Fibroblast of upper back skin (primary cell): Measurements from ENCODE around the gene SUGP2.

ENCODE experiments used
- DNase-seq: peaks from one replicate; pipeline ENCODE4 v3.0.0-alpha.2; 2013

SUGP2 gene

DNA sequence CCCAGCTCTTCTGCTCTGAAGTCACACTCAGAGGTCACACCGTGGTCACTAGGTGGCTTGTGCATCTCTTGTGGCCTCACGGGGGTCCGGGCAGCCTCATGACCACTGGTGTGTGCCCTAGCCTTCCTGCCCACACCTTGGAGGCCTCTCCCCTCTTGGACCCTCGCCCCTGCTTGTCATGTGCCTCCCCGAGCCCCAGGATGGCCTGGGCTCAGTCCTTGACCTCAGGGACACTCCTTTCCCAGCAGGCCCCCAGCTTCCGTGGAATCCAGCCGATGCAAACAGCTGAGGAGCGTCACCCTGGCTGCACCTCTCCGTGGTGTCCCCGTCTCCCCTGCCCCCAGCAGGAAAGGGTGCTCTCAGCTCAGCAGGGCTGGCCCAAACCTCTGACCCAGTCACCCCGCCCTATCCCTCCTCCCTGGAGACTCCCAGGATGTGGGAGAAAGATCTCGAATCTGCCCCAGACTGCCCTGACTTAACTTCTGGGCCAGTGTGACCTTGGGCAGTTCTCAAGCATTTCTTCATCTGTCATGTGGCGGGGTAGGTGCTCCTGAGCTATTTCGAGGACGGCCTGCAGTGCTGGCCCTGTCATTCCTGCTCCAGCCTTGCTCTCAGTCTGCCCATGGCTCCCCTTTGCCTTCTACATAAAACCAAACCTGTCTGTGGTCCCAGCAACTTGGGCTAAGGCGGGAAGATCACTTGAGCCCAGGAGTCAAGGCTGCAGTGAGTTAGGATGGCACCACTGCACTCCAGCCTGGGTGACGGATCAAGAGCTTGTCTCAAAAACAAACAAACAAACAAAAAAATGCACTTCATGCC lies 25.9 kb upstream of the SUGP2 start:
- no peak for DNase-seq

DNA sequence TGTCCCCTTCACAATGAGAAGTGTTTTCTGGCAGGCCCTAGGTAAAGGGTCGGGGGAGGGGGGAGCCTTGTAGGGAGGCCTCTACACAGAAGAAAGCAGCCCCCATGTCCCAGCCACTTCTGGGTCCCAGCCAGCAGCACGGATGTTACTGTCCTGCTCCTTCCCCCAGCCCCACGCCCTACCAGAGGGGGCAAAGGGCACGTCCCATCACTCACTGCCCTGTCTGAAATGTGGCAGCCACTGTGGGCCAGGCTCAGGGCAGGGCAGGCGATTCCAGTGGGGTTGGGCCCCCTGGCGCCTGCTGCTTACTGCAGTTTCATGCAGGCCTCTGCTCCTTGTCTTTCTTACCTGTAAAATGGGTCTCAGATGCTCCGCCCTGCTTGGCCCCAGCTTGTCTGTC lies 24.4 kb upstream of the SUGP2 start:
- no peak for DNase-seq

DNA sequence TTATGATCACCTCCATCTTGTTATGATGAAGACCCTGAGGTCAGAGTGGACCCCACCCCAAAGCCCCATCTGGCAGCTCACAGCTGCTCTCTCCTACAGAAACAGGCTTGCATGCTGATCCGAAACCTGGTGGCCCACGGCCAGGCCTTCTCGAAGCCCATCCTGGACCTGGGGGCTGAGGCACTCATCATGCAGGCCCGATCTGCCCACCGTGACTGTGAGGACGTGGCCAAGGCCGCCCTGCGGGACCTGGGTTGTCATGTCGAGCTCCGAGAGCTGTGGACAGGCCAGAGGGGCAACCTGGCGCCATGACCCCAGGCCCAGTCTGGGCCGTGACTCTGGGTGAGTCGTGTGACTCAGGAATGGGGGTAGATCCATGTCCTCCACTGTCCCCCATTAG lies 24.0 kb upstream of the SUGP2 start:
- DNase-seq: no peak

DNA sequence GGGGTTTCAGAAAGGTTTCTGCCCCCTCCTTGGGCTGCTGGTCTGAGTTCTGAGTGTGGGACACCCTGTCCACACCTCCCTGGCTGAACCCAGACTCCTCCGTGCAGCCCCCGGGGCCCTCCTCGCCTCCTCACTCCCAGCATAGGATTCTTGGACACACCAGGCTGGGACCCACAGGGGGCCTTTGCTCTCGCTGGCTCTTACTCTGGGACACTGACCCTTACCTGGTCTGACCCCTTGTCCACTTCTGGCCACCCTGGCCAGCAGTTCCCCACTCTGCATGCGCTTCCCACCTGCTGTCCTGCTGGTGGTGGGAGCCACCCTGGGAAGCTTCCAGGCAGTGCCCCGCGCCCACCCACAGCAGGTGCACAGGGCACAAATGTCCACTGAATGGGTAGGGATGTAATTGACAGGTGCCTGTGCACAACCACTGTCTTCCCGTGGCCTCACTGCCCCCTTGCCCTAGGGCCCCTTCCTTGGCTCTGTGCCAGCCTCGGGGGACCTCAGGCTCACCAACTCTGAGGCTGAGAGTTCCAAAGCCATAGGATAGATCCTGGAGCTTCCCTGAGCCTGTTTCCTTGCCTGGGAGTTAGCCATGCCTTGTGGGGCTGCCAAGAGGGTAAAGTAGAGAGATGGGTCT lies 23.4 kb upstream of the SUGP2 start:
- no peak for DNase-seq

DNA sequence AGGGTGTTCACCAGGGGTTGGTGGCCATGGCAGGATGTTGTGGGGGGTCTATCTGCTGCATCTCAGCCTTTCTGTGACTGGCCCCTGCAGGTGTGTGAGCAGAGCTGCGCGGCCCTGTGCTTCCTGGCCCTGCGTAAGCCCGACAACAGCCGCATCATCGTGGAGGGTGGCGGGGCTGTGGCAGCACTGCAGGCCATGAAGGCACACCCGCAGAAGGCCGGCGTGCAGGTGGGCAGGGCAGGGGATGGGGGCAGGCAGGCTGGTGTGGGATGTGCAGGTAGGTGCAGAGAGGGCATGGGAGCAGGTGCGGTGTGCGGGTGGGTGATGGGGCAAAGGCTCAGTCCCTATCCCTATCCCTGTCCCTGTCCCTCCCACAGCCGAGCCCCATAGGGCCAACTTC lies 22.4 kb upstream of the SUGP2 start:
- no peak for DNase-seq

DNA sequence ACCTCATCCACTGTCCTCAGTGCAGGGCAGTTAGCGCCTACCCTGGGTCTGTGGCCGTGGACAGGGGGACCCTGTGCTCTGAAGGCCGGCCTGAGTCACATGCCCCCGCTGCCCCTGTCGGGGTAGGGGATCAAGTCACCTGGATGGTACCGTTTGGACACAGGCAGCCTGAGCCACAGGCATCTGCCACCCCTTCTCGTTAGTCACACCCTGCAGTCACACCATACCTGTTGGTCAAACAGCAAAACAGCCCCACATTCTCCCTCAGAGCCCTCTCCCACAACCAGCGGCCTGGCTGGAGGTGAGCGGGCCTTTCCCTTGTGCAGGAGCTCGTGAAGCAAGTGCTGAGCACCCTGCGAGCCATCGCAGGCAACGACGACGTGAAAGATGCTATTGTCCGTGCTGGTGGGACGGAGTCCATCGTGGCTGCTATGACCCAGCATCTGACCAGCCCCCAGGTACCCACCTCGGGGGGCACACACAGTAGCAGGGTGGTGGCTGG lies 21.7 kb upstream of the SUGP2 start:
- no peak for DNase-seq

DNA sequence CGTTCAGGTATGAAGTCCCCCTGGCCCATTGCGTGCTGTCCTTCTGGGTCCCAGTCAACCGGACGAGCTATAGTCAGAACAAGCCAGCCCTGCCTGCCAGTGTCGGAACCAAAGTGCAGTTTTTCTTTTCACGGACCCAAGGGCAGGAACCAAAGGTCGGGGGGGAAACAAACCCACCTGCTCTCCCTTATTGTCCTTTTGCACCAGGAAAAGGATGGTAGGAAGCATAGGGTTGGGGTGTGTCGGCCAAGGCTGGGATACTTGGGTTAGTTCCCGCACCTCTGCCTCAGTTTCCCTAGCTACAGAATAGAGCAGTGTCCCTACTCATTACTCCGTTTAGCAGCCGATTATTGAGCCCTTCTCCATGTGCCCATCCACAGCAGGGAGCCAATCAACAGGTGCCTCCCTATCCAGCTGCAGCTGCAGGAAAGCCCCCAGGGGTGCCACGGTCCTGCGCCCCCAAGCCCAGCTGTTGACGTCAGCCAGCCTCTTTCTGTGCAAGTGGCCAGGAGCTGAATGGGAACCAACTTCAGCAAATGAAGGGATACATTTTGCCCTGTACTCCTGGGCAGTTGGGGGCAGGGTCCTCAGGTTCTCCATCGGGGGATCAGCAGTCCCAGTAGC lies 21.1 kb upstream of the SUGP2 start:
- no peak for DNase-seq

DNA sequence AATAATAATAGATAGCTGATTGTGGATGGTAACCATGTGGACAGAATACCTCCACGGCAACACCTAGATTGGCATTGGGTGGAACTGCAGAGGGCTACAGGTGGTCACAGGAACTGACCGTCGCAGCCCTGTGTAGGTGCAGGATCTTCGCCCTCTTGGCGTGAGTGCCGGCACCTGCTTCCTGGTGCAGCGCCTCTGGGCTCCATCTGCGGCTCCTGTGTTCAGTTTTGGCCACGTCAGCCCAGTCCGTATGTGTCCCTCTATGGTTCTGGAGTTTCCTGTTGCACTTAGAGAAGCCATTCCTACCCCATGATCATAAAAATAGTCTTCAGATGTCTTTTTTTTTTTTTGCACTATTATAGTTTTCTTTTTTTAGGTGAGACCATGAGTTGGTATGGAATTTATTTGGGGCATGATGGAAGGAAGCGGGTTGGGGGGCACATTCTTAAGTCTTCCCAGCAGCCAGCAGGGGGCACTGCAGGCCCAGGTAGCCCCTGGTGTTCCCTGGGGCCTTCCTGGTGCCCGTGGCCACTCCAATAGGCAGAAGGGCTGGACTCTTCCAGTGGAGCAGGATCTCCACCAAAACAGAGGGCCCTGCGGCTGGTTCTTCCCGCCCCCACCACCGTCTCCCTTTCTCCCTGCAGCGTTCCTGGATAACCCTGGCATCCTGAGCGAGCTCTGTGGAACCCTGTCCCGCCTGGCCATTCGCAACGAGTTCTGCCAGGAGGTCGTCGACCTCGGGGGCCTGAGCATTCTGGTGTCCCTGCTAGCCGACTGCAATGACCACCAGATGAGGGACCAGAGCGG lies 20.4 kb upstream of the SUGP2 start:
- DNase-seq: peak; percentile 45

DNA sequence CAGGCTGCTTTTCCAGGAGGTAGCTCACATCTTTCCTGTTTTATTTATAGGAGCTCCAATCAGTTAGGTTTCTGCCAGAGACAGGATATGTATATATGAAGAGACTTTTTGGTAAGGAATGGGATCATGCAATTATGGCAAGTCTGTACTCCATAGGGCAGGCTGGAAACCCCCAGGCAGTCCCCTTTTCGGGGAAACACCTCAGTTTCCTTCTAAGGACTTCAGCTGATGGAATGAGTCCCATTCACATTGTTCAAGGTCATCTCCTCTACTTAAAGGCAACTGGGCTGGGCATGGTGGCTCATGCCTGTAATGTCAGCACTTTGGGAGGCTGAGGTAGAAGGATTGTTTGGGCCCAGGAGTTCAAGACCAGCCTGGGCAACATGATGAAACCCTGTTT lies 19.6 kb upstream of the SUGP2 start:
- no peak for DNase-seq

DNA sequence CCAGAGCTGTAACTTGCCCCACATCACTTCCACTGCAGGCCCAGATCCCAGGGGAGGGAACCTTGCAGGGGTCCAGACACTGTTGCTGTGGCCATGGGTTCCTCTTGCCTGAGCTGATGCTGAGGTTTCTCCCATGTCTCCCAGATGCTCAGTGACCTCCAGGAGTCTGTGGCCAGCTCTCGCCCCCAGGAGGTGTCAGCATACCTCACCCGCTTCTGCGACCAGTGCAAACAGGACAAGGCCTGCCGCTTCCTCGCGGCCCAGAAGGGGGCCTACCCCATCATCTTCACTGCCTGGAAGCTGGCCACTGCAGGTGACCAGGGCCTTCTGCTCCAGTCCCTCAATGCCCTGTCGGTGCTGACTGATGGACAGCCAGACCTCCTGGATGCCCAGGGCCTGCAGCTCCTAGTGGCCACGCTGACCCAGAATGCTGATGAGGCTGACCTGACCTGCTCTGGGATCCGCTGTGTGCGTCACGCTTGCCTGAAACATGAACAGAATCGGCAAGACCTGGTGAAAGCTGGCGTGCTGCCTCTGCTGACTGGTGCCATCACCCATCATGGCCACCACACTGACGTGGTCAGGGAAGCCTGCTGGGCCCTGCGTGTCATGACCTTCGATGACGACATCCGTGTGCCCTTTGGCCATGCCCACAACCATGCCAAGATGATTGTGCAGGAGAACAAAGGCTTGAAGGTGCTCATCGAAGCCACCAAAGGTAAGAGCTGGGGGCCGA lies 18.3 kb upstream of the SUGP2 start:
- DNase-seq: no peak

DNA sequence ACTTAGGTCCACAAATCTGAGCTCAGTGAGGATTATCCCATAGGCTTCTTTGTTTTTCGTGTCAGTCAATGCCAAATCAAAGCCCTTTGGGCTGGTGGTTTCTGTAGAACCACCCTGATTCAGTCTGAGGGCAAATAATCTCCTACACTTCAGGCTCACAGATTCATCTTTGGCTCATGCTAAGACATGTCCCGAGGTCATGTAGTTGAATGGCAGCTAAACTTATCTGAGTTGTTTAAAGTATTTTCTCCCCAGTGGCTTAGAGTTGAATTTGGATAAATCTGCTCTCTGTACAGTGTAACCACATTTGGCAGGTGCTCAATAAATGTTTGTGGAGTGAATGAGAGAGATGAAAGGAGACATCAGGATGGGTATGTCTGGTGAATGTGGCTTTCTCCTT lies 17.4 kb upstream of the SUGP2 start:
- no peak for DNase-seq

DNA sequence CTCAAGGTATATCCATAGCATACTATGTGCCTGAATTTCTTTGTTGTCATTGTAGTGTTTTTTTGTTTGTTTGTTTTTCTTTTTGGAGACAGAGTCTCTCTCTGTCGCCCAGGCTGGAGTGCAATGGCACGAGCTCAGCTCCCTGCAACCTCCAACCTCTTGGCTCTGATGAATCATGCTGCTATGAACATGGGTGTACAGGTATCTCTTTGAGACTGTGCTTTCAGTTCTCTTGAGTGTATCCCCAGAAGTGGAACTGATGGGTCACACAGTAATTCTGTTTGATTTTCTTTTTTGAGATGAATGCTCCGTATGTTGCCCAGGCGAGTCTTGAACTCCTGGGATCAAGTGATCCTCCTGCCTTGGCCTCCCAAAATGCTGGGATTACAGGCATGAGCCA lies 16.8 kb upstream of the SUGP2 start:
- no peak for DNase-seq

DNA sequence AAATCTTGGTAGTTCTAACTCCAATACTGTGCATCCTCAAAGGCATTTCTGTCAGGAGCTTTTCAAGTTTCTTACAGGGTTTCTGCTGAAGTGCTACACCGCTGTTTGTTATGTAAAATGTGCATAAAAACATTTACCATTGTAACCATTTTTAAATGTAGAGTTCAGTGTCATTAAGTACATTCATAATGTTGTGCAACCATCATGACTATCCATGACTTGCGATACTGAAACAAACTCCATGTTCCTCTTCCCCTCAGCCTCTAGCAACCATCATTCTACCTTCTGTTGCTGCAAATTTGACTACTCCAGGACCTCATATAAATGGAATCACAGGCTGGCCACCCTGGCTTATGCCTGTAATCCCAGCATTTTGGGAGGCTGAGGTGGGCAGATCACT lies 16.1 kb upstream of the SUGP2 start:
- no peak for DNase-seq

DNA sequence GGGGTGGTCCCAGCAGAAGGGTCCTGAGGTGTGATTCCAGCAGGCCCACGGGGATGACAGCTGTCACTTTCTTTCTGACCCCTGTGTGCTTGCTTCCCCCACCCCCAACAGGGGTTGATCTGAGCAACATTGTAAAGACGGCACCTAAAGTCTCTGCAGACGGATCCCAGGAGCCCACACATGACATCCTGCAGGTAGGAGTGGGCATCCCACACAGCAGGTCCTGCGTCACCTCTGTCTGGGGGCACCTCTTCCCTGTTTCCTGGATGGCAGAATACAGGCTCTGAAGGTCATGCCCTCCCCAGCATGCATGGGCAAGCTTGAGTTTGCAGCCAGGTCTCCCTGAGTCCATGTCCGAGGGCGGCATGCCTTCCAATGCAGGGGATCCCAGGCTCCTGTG lies 10.6 kb upstream of the SUGP2 start:
- DNase-seq: no peak

DNA sequence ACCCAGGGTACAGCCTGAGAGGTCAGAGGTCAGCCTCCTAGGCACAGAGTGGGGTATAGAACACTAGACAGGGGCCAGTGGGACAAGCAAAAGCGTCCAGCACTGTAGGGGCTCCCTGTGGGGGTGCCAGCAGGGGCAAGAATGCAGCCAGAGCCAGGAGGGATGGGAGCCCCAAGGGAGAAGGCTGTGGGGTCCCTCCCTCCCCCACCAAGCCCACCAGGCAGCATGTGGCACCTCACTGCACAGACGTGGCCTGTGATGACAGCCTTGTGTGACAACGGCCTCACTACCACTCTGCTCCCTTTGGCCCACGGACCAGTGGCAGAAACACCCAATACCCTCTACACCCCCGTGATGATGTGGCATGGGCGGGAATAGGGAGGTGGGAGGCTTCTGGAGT lies 10.2 kb upstream of the SUGP2 start:
- DNase-seq: no peak

DNA sequence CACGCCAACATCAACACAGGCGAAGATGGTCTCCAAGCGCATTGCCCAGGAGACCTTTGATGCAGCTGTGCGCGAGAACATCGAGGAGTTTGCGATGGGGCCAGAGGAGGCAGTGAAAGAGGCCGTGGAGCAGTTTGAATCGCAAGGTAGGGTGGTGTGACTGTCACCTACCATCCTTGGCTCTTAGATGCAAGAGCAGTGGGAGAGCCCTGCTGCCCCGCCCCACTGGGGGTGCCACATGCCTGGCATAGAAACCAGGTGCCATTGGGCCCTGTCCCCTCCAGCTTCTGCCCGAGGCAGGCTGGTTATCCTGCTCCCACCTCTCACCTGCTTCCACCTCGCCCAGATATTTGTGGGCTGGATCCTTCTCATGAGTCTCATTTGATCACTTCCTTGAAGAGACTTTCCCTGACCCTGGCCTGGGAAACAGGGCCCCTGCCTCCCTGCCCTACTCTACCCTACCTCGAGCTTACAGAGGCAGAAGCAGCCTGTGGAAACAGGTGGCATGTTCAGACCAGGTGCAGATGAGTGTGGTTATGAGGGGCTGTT lies 9.5 kb upstream of the SUGP2 start:
- DNase-seq: no peak

DNA sequence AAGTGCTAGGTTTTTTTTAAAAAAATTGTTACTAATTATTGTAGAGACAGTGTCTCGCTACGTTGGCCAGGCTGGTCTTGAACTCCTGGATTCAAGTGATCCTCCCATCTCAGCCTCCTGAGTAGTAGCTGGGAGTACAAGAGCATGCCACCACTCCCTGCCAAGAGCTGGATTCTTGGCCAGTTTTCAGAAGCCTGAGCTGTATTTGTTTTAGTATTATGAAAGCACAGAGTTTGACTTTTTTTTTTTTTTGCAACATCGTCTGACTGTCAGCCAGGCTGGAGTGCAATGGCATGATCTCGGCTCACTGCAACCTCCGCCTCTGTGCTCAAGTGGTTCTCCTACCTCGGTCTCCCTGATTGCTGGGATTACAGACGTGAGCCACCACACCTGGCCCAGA lies 7.1 kb upstream of the SUGP2 start:
- DNase-seq: peak; percentile 76

DNA sequence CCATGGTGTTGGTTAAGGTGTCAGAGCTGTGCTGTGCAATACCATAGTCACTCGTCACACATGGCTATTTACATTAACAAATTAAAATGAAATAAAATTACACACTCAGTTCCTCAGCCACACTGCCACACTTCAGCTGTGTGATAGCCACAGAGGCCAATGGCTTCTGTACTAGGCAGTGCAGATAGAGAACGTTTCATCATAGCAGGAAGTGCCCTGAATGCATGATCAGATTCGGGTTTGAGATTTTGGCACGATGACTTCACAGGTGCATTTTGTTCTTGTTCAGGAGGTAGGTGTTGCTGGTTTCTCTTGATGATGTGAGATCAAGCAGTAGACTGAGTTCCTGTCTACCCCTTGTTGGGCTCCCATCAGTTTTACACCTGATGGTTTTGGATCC lies 6.6 kb upstream of the SUGP2 start:
- DNase-seq: no peak

DNA sequence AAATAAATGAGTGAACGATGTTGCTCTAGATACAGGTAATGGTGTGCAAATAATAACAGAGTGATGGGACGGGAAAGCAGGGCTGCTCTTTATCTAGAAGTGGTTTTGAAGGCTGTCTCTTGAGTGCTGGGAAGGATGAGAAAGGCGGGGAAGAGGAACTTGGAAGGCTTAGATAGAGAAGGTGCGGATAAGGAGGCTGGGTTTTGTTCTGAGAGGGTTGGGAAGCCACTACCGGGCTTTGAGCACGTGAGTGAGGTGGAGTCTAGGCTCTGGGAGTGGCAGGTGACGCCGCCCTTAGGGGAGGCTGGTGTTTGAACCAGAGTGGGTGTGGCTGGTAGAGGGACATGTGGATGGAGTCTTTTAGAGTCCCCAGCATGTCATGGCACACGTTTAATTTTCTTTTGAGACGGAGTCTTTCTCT lies 897 bp upstream of the SUGP2 start:
- DNase-seq: peak; percentile 46

DNA sequence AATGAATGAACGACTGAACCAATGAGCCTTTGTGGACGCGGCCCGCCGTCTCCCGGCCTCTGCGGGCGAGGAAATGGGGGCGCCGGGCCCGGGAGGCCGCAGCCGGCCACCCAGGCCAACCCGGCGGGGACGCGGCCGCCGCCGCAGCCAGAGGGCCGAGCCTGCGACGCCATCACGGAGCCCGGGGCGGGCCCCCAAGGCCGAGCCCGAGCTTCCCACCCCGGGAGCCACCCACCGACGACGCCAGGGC lies 216 bp downstream of the SUGP2 start:
- no peak for DNase-seq

DNA sequence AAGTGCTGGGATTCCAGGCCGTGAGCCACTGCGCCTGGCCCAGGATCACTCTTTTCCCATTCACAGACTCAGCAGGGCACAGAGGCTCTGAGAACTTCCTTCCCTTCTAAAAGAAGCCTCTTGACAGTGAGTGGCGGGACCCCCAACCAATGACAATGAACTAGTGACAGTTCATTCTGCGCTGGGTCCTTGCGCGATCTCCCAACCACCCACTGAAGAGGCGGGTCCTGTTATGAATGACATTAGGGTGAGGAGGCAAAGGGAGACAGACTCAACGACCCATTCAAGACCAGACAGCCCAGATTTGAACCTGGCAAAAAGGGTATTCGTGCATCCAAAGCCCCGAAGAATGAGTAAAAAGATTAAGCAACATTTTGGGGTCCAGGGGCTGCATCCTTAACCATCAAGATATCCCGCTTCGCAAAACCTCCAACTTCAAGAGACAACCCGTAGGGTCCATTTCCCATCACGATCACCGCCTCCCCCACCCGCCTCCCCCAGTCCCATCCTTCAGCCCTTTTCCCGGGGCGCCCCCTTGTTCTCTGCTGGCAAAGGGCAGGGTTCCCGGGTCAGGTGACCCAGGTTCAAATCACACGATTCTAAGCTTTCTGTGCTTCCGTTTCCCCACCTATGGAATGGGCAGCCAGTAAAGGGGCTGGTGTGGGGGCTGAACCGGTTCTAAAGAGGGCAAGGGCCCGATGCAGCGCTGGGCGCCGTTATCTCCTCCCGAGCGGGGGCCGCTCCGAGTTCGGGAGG lies 719 bp downstream of the SUGP2 start:
- DNase-seq: peak; percentile 92

DNA sequence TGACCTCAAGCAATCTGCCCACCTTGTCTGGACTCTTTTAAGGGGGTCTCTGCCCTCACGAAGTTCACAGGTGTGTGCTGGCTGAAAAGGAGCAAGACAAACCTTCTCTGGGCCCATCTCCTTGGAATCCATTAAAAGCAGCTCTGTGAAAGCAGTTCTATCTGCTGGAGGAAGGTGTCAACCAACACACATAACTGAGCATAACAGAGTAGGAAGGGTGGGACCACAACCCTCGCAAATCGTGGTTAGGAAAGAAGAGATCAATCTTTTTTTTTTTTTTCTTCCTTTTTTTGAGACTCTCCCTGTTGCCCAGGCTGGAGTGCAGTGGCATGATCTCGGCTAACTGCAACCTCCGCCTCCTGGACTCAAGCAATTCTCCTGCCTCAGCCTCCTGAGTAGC lies 1.4 kb downstream of the SUGP2 start:
- no peak for DNase-seq
